ENCODE results near the gene FILIP1L.

FILIP1L gene

GRCh38 chr3:99982650-99983049, 131.7 kb downstream of the FILIP1L start:
- Histone ChIP-seq H3K9me2 (replicated peaks; ENCODE audit: insufficient read depth, low read length) (no peaks in the 10 kb centered on the region), H3K27me3 (replicated peaks; ENCODE audit: insufficient read depth, low read length) (no peaks in the 10 kb centered on the region), H3K9me3 (replicated peaks; ENCODE audit: insufficient read depth, low read length) (no peaks in the 10 kb centered on the region), H3K4me3 (ENCODE audit: low read length) (no peak overlapping the region), H3K9ac (ENCODE audit: low read length) (no peak overlapping the region), H2AFZ (ENCODE audit: low read length) (no peak overlapping the region), H3K27ac (ENCODE audit: low read length) (no peak overlapping the region), H3K36me3 (replicated peaks; ENCODE audit: insufficient read depth, low read length) (no peaks in the 10 kb centered on the region), H3K79me2 (ENCODE audit: low read length) (no peaks in the 10 kb centered on the region), H3F3A (ENCODE audit: insufficient read depth, low read length) (no peaks in the 10 kb centered on the region), H4K20me1 (ENCODE audit: insufficient read depth, low read length) (no peaks in the 10 kb centered on the region), H3K4me2 (ENCODE audit: low read depth, low read length) (no peak overlapping the region), H3K4me1 (ENCODE audit: low read length) (no peaks in the 10 kb centered on the region)
- no peak for DNase-seq
- TF ChIP-seq EZH2phosphoT487 (IDR thresholded peaks at IDR 0.05; ENCODE audit: low read length): no peak
- no peak for TF ChIP-seq EZH2 (optimal IDR thresholded peaks at IDR 0.05; ENCODE audit: low read depth, low read length)
- TF ChIP-seq CTCF (IDR thresholded peaks at IDR 0.05; ENCODE audit: low read length): no peak

GRCh38 chr3:99981138-99981537, 133.2 kb downstream of the FILIP1L start:
- no peak overlapping the region for H2AFZ ChIP-seq (ENCODE audit: low read length)
- no peak overlapping the region for H3K4me3 ChIP-seq (ENCODE audit: low read length)
- H3K36me3 ChIP-seq (replicated peaks; ENCODE audit: insufficient read depth, low read length): no peaks in the 10 kb centered on the region
- no peak for DNase-seq
- no peaks in the 10 kb centered on the region for H3K27me3 ChIP-seq (replicated peaks; ENCODE audit: insufficient read depth, low read length)
- H3K9me3 ChIP-seq (replicated peaks; ENCODE audit: insufficient read depth, low read length): no peaks in the 10 kb centered on the region
- H3K79me2 ChIP-seq (ENCODE audit: low read length): no peaks in the 10 kb centered on the region
- H3K27ac ChIP-seq (ENCODE audit: low read length): no peak overlapping the region
- H4K20me1 ChIP-seq (ENCODE audit: insufficient read depth, low read length): no peaks in the 10 kb centered on the region
- H3F3A ChIP-seq (ENCODE audit: insufficient read depth, low read length): no peaks in the 10 kb centered on the region
- no peaks in the 10 kb centered on the region for H3K4me1 ChIP-seq (ENCODE audit: low read length)
- no peak overlapping the region for H3K9ac ChIP-seq (ENCODE audit: low read length)
- TF ChIP-seq EZH2 (optimal IDR thresholded peaks at IDR 0.05; ENCODE audit: low read depth, low read length) (no peak), EZH2phosphoT487 (IDR thresholded peaks at IDR 0.05; ENCODE audit: low read length) (no peak), CTCF (IDR thresholded peaks at IDR 0.05; ENCODE audit: low read length) (no peak)
- no peak overlapping the region for H3K4me2 ChIP-seq (ENCODE audit: low read depth, low read length)
- no peaks in the 10 kb centered on the region for H3K9me2 ChIP-seq (replicated peaks; ENCODE audit: insufficient read depth, low read length)

- Histone ChIP-seq H3K9ac (ENCODE audit: low read length) (no peak overlapping the region), H3K4me1 (ENCODE audit: low read length) (no peaks in the 10 kb centered on the region), H3K36me3 (replicated peaks; ENCODE audit: insufficient read depth, low read length) (no peaks in the 10 kb centered on the region), H4K20me1 (ENCODE audit: insufficient read depth, low read length) (no peaks in the 10 kb centered on the region), H3K79me2 (ENCODE audit: low read length) (no peaks in the 10 kb centered on the region), H2AFZ (ENCODE audit: low read length) (no peak overlapping the region), H3K9me3 (replicated peaks; ENCODE audit: insufficient read depth, low read length) (no peaks in the 10 kb centered on the region), H3K27ac (ENCODE audit: low read length) (no peak overlapping the region), H3F3A (ENCODE audit: insufficient read depth, low read length) (no peaks in the 10 kb centered on the region), H3K4me2 (ENCODE audit: low read depth, low read length) (no peak overlapping the region), H3K27me3 (replicated peaks; ENCODE audit: insufficient read depth, low read length) (no peaks in the 10 kb centered on the region), H3K9me2 (replicated peaks; ENCODE audit: insufficient read depth, low read length) (no peaks in the 10 kb centered on the region), H3K4me3 (ENCODE audit: low read length) (no peak overlapping the region)
- no peak for TF ChIP-seq EZH2 (optimal IDR thresholded peaks at IDR 0.05; ENCODE audit: low read depth, low read length)
- TF ChIP-seq EZH2phosphoT487 (IDR thresholded peaks at IDR 0.05; ENCODE audit: low read length): no peak
- TF ChIP-seq CTCF (IDR thresholded peaks at IDR 0.05; ENCODE audit: low read length): no peak
- no peak for DNase-seq
Measured at GRCh38 chr3:99980606-99981005, 133.7 kb downstream of the FILIP1L start.

Data from MM.1S (cell line).